Stimulated activated CD8-positive, alpha-beta memory T cell treated with anti-CD3 and anti-CD28 coated beads, Interleukin-12 subunit alpha, Interleukin-12 subunit beta, amount 100 ng/mL, for 24 hours (primary cell): ENCODE data around the gene RIF1.

Experiments
- DNase-seq: peaks from one replicate; pipeline ENCODE4 v3.0.0-alpha.2; 2020; ENCODE audit errors: extremely low read depth

Gene RIF1

DNA sequence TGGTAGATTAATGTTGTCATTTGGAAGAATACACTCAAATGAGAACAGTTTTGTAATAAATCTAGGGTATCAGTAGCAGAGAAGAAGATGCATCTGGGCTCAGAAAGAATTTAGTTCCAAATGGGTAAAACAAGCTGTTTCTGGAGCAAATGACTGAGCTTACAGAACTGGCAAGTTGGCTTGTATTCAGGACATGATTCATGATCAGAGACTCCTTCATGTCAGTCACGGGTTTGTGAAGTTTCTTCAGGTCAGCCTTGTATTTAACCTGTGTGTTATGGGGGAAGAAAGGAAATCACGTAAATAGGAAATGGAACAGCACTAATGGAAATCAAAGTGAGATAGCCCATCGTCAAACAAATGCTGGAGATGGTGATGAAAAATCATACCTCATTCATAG lies 109.1 kb downstream of the RIF1 start:
- no peak for DNase-seq

DNA sequence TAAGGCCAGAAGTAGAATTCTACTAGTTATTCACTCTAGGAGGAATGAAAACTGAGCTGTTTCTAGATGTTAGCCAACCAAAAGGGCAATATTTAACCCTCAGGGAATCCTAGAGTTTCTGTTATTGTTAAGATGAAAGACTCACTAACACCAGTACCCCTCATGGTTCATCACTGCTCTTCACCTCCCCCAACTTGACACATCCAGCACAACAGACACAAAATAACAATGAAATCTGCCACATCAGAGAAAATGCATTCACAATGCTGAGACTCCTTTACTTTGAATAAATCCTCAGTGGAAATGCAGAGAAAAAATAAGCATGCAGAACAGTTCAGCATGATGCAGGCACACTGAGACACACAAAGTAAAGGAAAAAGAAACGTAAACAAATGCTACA lies 111.3 kb downstream of the RIF1 start:
- no peak for DNase-seq

DNA sequence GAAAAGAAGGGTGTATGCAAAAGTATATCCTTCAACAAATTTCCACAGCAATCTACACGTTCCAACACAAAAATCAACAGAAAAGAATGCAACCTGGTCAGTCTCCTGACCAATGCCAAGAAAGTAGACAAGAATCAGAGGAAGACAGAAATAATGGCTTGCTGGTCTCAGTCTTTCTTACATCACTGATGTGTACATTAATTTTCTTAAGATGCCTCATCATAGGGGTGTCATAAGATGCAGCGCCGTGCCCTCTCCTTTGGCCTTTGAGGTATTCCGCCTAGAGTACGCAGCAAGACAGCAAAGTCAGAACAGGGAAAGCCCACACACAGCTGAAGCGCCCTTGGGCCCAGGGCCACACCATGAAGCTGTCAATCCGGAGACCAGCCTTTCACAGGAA lies 112.9 kb downstream of the RIF1 start:
- no peak for DNase-seq

DNA sequence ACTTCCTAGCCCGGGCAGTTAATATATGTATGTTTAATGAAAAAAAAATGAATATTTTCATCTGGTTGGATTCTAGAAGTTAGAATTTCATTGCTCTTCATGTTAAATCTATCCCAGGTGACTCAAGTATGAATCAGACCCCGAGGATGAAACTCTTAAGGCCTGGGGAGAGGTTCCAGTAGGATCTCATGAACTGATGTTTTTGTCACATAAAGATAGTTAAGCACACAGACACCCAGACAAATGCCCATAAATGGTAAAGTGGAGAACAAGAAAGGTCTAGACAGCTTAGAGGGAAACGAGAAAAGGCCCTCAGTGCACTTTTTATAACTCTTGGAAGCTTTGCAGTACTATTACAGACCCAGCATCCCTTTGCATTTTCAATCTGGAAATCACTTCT lies 114.1 kb downstream of the RIF1 start:
- DNase-seq, result no peak

DNA sequence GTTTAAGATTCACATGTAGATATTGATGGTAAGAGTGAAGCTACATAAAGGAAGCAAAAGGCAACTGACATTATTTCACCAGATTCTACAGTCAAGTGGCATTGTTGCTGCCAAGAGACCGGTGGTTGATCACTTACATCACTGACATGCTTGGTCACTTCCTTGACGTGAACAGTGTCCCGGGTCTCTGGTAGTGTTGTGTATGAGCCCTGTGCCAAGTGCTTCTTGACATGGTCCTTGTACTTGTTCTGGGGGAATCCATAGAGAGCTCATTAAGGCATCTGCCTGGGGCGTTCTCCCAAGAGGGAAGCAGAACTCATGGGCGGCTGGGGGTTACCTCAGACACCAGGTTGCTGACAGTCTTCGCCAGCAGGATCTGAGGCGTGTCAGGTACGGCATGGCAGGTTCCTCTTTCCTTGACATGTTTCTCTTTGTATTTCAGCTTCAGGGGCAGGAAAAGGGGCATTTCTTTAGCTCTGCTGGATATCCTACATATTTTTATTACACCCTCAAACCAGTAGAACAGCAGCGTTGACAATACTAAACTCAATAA lies 116.2 kb downstream of the RIF1 start:
- DNase-seq, result no peak

DNA sequence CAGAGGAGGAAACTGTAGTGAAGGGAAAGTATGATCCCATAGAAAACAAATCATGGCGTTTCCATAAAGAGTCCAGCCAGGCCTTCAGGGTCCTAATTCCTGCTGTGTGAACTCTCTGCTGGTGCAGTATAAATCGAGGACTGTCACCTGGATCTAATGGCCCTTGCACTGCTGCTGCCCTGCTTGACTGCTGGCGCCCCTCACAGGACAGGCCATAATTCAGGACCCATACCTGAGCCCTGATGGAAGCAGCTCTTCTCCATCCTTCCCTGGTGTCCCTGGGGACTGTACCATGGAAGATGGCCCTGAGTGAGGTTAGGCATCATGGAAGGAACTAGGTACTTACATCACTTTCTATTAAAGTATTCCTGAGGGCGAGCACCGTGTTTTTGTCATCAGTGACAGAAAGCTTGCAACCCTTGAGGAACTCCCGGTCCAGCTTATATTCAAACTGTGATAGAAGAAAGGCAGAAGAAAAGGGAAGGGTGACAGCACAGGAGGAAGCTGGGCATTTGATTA lies 116.9 kb downstream of the RIF1 start:
- DNase-seq, result no peak
